ENCODE results near the gene RARS2.

DNA sequence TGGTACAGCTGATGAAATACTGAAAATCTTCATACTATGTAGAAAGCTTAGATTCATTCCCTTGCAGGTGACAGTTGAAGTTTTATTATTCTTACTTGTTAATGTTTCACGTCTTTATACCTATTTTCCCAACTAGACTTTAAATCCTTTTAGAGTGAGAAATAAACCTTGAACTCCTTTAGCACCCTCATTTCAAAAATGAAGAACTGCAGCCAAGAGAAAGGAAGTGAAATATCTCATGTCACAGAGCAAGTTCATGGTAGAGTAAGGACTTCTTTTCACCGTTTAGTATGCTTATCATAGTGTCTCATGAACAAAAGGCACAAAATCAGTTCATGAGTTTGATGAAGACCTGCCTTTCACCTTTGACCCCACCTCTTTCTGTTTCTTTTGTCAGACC lies 38.6 kb upstream of the RARS2 start:
- no peak for TF ChIP-seq ZFP69B (tag by site-specific recombination; IDR thresholded peaks at IDR 0.05)
- TF ChIP-seq YY1 (tag by site-specific recombination; IDR thresholded peaks at IDR 0.05), result no peak
- TF ChIP-seq ZNF10 (tag by site-specific recombination; IDR thresholded peaks at IDR 0.05), result no peak
- TF ChIP-seq, protein P1, sequence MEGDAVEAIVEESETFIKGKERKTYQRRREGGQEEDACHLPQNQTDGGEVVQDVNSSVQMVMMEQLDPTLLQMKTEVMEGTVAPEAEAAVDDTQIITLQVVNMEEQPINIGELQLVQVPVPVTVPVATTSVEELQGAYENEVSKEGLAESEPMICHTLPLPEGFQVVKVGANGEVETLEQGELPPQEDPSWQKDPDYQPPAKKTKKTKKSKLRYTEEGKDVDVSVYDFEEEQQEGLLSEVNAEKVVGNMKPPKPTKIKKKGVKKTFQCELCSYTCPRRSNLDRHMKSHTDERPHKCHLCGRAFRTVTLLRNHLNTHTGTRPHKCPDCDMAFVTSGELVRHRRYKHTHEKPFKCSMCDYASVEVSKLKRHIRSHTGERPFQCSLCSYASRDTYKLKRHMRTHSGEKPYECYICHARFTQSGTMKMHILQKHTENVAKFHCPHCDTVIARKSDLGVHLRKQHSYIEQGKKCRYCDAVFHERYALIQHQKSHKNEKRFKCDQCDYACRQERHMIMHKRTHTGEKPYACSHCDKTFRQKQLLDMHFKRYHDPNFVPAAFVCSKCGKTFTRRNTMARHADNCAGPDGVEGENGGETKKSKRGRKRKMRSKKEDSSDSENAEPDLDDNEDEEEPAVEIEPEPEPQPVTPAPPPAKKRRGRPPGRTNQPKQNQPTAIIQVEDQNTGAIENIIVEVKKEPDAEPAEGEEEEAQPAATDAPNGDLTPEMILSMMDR (tag by site-specific recombination; IDR thresholded peaks at IDR 0.05), result no peak
- no peak for TF ChIP-seq ZNF114 (tag by site-specific recombination; IDR thresholded peaks at IDR 0.05)
- no peak for TF ChIP-seq ZNF140 (tag by site-specific recombination; IDR thresholded peaks at IDR 0.05)
